ENCODE measurements around the gene TMED10.

Gene TMED10

GRCh38 chr14:75176142-75176820 lies at the start of gene TMED10:
TMED10 (minus strand) TSS chr14:75176612; CDS start chr14:75176579, 33 bp downstream.
- no peaks in the 10 kb centered on the region for H3K27me3 ChIP-seq (replicated peaks; ENCODE audit: control insufficient read depth, insufficient read depth, low read length)
- peak within 1 kb of the TSS; percentile 82 for H3K4me3 ChIP-seq (replicated peaks; ENCODE audit: low read depth, low read length)
- DNase-seq (ENCODE audit: extremely low read depth, insufficient read length), result peak; percentile 90
- TF ChIP-seq CTCF (IDR thresholded peaks at IDR 0.05; ENCODE audit: insufficient read depth, low read length, poor library complexity, severe bottlenecking), result peak; percentile 17
- no peaks in the 10 kb centered on the region for H3K36me3 ChIP-seq (ENCODE audit: control insufficient read depth, insufficient read depth, low read length)

- no peak overlapping the region for H3K4me3 ChIP-seq (replicated peaks; ENCODE audit: low read depth, low read length)
- H3K36me3 ChIP-seq (ENCODE audit: control insufficient read depth, insufficient read depth, low read length), result no peaks in the 10 kb centered on the region
- no peak for TF ChIP-seq CTCF (IDR thresholded peaks at IDR 0.05; ENCODE audit: insufficient read depth, low read length, poor library complexity, severe bottlenecking)
- no peaks in the 10 kb centered on the region for H3K27me3 ChIP-seq (replicated peaks; ENCODE audit: control insufficient read depth, insufficient read depth, low read length)
- DNase-seq (ENCODE audit: extremely low read depth, insufficient read length), result no peak
Observed at GRCh38 chr14:75224561-75224960, 48.1 kb upstream of the TMED10 start.

DNA sequence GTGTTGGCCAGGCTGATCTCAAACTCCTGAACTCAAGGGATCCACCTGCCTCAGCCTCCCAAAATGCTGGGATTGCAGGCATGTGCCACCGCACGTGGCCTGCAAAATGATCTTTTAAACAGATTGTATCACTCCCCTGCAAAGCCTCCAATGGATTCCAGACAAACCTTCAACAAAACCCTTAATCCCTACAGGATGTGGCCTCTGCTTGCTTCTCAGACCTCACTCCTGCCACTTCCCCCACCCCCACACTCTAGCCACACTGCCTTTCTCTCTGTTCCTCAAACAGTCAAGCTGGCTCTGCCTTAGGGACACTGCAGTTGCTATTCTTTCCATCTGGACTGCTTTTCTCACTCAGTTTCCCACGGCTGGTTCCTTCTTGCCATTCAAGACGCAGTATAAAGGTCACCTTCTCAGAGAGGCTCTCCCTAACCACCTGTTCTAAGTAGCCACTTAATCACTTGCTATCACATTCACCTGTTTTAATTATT lies 47.3 kb upstream of the TMED10 start:
- Histone ChIP-seq H3K36me3 (ENCODE audit: control insufficient read depth, insufficient read depth, low read length) (no peaks in the 10 kb centered on the region), H3K4me3 (replicated peaks; ENCODE audit: low read depth, low read length) (no peak overlapping the region), H3K27me3 (replicated peaks; ENCODE audit: control insufficient read depth, insufficient read depth, low read length) (no peaks in the 10 kb centered on the region)
- DNase-seq (ENCODE audit: extremely low read depth, insufficient read length), result peak; percentile 49
- no peak for TF ChIP-seq CTCF (IDR thresholded peaks at IDR 0.05; ENCODE audit: insufficient read depth, low read length, poor library complexity, severe bottlenecking)

GRCh38 chr14:75222208-75222701 lies 45.8 kb upstream of the TMED10 start:
- DNase-seq (ENCODE audit: extremely low read depth, insufficient read length), result peak; percentile 55
- no peak overlapping the region for H3K4me3 ChIP-seq (replicated peaks; ENCODE audit: low read depth, low read length)
- no peaks in the 10 kb centered on the region for H3K27me3 ChIP-seq (replicated peaks; ENCODE audit: control insufficient read depth, insufficient read depth, low read length)
- no peak for TF ChIP-seq CTCF (IDR thresholded peaks at IDR 0.05; ENCODE audit: insufficient read depth, low read length, poor library complexity, severe bottlenecking)
- H3K36me3 ChIP-seq (ENCODE audit: control insufficient read depth, insufficient read depth, low read length), result no peaks in the 10 kb centered on the region

DNA sequence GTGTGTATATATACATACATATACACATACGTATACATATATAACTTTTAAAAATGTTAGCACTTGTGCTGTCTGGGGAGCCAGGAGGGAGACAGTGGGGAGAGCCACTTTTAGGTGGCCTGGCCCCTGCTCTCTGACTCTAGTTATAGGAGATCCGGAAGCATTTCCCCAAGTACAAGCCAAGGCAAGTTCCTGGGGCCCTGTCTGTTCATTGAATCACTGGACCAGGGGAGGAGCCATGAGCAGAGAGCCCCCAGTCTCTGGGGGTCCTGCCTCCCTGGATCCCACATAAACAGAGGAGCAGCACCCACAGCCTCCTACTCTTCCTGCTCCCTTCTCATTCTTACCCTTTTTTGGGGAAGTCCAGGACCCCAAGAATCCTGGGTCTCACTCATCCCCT lies 45.4 kb upstream of the TMED10 start:
- Histone ChIP-seq H3K4me3 (replicated peaks; ENCODE audit: low read depth, low read length) (no peak overlapping the region), H3K27me3 (replicated peaks; ENCODE audit: control insufficient read depth, insufficient read depth, low read length) (no peaks in the 10 kb centered on the region), H3K36me3 (ENCODE audit: control insufficient read depth, insufficient read depth, low read length) (no peaks in the 10 kb centered on the region)
- TF ChIP-seq CTCF (IDR thresholded peaks at IDR 0.05; ENCODE audit: insufficient read depth, low read length, poor library complexity, severe bottlenecking), result no peak
- DNase-seq (ENCODE audit: extremely low read depth, insufficient read length), result no peak

Measured in GM06990 (cell line).